H9 (cell line): ENCODE data around the gene PRDM2. TPM values are rescaled to one million over a fixed set of nuclear protein-coding genes. Genes with fewer than 3 reads are reported as not detected.

Experiments
- DNase-seq: peaks from one replicate; pipeline ENCODE4 v3.0.0-alpha.2; 2017
- H2AFZ ChIP-seq: one replicate; pipeline ENCODE4 v1.6.1; 2013; ENCODE audit warnings: mild to moderate bottlenecking, low read length, control low read depth, moderate library complexity
- H2AK5ac ChIP-seq: 2 replicates; pipeline ENCODE4 v1.6.1; 2013; ENCODE audit warnings: low read length, control low read depth, mixed read lengths; ENCODE audit not compliant: insufficient read length
- H2BK120ac ChIP-seq: one replicate; pipeline ENCODE4 v1.6.1; 2013; ENCODE audit warnings: low read depth, mild to moderate bottlenecking, low read length, control low read depth, inconsistent platforms; ENCODE audit not compliant: poor library complexity, severe bottlenecking
- H2BK12ac ChIP-seq: 2 replicates; pipeline ENCODE4 v1.6.1; 2013; ENCODE audit warnings: low read length, control low read depth, mixed read lengths, low read depth; ENCODE audit not compliant: insufficient read length
- H2BK15ac ChIP-seq: 2 replicates; pipeline ENCODE4 v1.6.1; 2013; ENCODE audit warnings: low read depth, low read length, control low read depth
- H2BK20ac ChIP-seq: one replicate; pipeline ENCODE4 v1.6.1; 2013; ENCODE audit warnings: low read depth, mild to moderate bottlenecking, low read length, control low read depth, inconsistent platforms; ENCODE audit not compliant: poor library complexity, severe bottlenecking
- H2BK5ac ChIP-seq: 2 replicates; pipeline ENCODE4 v1.6.1; 2013; ENCODE audit warnings: low read length, control low read depth, mixed read lengths; ENCODE audit not compliant: insufficient read length
- H3K14ac ChIP-seq: 2 replicates; pipeline ENCODE4 v1.6.1; 2013; ENCODE audit warnings: low read length, control low read depth; ENCODE audit not compliant: insufficient read depth
- H3K18ac ChIP-seq: 2 replicates; pipeline ENCODE4 v1.6.1; 2013; ENCODE audit warnings: low read depth, mild to moderate bottlenecking, mixed read lengths, low read length, control low read depth; ENCODE audit not compliant: insufficient read length
- H3K23ac ChIP-seq: 2 replicates; pipeline ENCODE4 v1.6.1; 2013; ENCODE audit warnings: low read length, control low read depth, mixed read lengths, low read depth; ENCODE audit not compliant: insufficient read length
- H3K23me2 ChIP-seq: 2 replicates; pipeline ENCODE4 v1.6.1; 2013; ENCODE audit warnings: low read depth, mild to moderate bottlenecking, mixed read lengths, low read length, control low read depth; ENCODE audit not compliant: insufficient read length, poor library complexity, severe bottlenecking
- H3K27ac ChIP-seq: 2 replicates; pipeline ENCODE4 v1.5.1; 2013; ENCODE audit warnings: low read length, control low read depth, mixed read lengths, low read depth; ENCODE audit not compliant: insufficient read length
- H3K27me3 ChIP-seq: 2 replicates; pipeline ENCODE4 v1.6.1; 2013; ENCODE audit warnings: low read length, control low read depth, inconsistent platforms; ENCODE audit not compliant: insufficient read depth
- H3K4ac ChIP-seq: 2 replicates; pipeline ENCODE4 v1.6.1; 2013; ENCODE audit warnings: low read depth, mild to moderate bottlenecking, control low read depth, inconsistent platforms, low read length, moderate library complexity
- H3K4me1 ChIP-seq: 2 replicates; pipeline ENCODE4 v1.6.1; 2013; ENCODE audit warnings: low read length, control low read depth, inconsistent platforms; ENCODE audit not compliant: insufficient read depth
- H3K4me2 ChIP-seq: 2 replicates; pipeline ENCODE4 v1.6.1; 2013; ENCODE audit warnings: low read length, control low read depth, mixed read lengths; ENCODE audit not compliant: insufficient read length, insufficient read depth
- H3K56ac ChIP-seq: 2 replicates; pipeline ENCODE4 v1.6.1; 2013; ENCODE audit warnings: low read depth, mild to moderate bottlenecking, mixed read lengths, low read length, control low read depth; ENCODE audit not compliant: insufficient read length
- H3K79me1 ChIP-seq: 2 replicates; pipeline ENCODE4 v1.6.1; 2013; ENCODE audit warnings: low read depth, mild to moderate bottlenecking, moderate library complexity, low read length, control low read depth, inconsistent platforms; ENCODE audit not compliant: insufficient read depth, poor library complexity, severe bottlenecking
- H3K79me2 ChIP-seq: 2 replicates; pipeline ENCODE4 v1.6.1; 2013; ENCODE audit warnings: low read length, control low read depth, inconsistent platforms; ENCODE audit not compliant: insufficient read depth
- H3K9ac ChIP-seq: 2 replicates; pipeline ENCODE4 v1.6.1; 2013; ENCODE audit warnings: low read length, control low read depth, mixed read lengths; ENCODE audit not compliant: insufficient read length; ENCODE audit errors: extremely low read depth
- H3K9me3 ChIP-seq: one replicate; pipeline ENCODE4 v1.6.1; 2013; ENCODE audit warnings: low read depth, low read length, inconsistent platforms; ENCODE audit not compliant: control insufficient read depth
- H3T11ph ChIP-seq: one replicate; pipeline ENCODE4 v1.6.1; 2013; ENCODE audit warnings: mild to moderate bottlenecking, low read length, control low read depth, inconsistent platforms
- H4K20me1 ChIP-seq: one replicate; pipeline ENCODE4 v1.6.1; 2013; ENCODE audit not compliant: control insufficient read depth, insufficient read length, insufficient read depth
- H4K5ac ChIP-seq: 2 replicates; pipeline ENCODE4 v1.6.1; 2013; ENCODE audit warnings: low read depth, mild to moderate bottlenecking, mixed read lengths, low read length, control low read depth; ENCODE audit not compliant: insufficient read length
- H4K8ac ChIP-seq: replicated peaks from 2 replicates; pipeline ENCODE4 v1.6.1; 2013; ENCODE audit warnings: low read length, control low read depth, mixed read lengths, low read depth; ENCODE audit not compliant: insufficient read length
- H4K91ac ChIP-seq: 2 replicates; pipeline ENCODE4 v1.6.1; 2013; ENCODE audit warnings: low read depth, mild to moderate bottlenecking, moderate library complexity, mixed read lengths, low read length, control low read depth; ENCODE audit not compliant: insufficient read length
- H3K27ac Mint-ChIP-seq, 3 experiments: 2 replicates in 2 of 3; 3 replicates in 1 of 3; pipeline ENCODE4 v1.8.0; 2020 to 2021; ENCODE audit warnings: mixed read lengths in 3 of 3, mild to moderate bottlenecking in 1 of 3, moderate library complexity in 1 of 3
- H3K27me3 Mint-ChIP-seq: 2 replicates; pipeline ENCODE4 v1.8.0; 2021; ENCODE audit warnings: low read depth, mild to moderate bottlenecking, moderate library complexity, mixed read lengths
- H3K36me3 Mint-ChIP-seq, 3 experiments: 2 replicates in 2 of 3; 3 replicates in 1 of 3; pipeline ENCODE4 v1.8.0; 2020 to 2021; ENCODE audit warnings: low read depth in 3 of 3, mixed read lengths in 3 of 3; ENCODE audit not compliant: insufficient read depth in 1 of 3
- H3K4me1 Mint-ChIP-seq, 2 experiments: 2 replicates each; pipeline ENCODE4 v1.8.0; 2020; ENCODE audit warnings: mixed read lengths in 2 of 2
- H3K4me3 Mint-ChIP-seq, 2 experiments: 2 replicates in 1 of 2; 3 replicates in 1 of 2; pipeline ENCODE4 v1.8.0; 2020 to 2021; ENCODE audit warnings: mild to moderate bottlenecking in 2 of 2, mixed read lengths in 2 of 2, moderate library complexity in 1 of 2
- H3K9me3 Mint-ChIP-seq, 2 experiments: 2 replicates in 1 of 2; 3 replicates in 1 of 2; pipeline ENCODE4 v1.8.0; 2020; ENCODE audit warnings: mild to moderate bottlenecking in 2 of 2, mixed read lengths in 2 of 2, moderate library complexity in 1 of 2
- WGBS: extraction: QIAGEN DNeasy Blood & Tissue Kit; methylation state at CpG from one replicate; pipeline ENCODE4 v1.1.7; 2013; ENCODE audit warnings: missing lambda C conversion rate, low lambda C conversion rate, mixed read lengths; ENCODE audit not compliant: insufficient read length; ENCODE audit errors: extremely low coverage; 5-methylcytosine and 5-hydroxymethylcytosine counted together
- total RNA-seq: library from RNA; stranded (reverse); gene quantifications from 2 replicates; pipeline ENCODE4 v1.2.1, GENCODE V29; 2021
- TF ChIP-seq, protein P1 (sequence below): fragments of 200-600 bp; sonication (generic); conservative IDR thresholded peaks from 3 replicates; pipeline ENCODE4 v1.8.0; 2021; ENCODE audit warnings: antibody characterized with exemption, mild to moderate bottlenecking

Gene PRDM2
- total RNA-seq, 1 experiment from 2014 or later = 24.5 TPM

DNA sequence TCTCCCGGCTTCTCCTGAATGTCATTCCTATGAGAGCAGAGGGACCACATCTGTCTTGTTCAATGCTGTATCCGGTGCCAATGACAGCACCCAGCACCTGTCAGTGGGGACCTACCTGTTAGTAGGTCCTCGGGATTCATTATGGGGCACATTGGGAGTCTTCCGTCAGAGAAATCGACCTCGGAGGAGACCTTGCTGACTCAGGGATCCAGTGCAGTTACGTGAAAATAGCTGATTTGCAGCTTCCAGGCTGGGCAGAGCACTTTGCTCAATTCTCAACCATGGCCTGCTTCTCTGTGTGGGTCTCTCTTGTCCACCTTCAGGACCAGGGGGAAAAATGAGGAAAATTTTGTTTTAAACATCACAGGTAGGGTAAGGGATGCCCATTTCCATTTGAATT, 130.2 kb downstream of the PRDM2 start:
- Mint-ChIP-seq H3K36me3 (no peaks in the 10 kb centered on the region; a peak in 1 of 7 replicates), H3K27me3 (peaks cover 35% of the 10 kb centered on the region), H3K4me1 (peaks cover 7 to 9% of the 10 kb centered on the region in 2 experiments), H3K27ac (no peak overlapping the region), H3K9me3 (no peaks in the 10 kb centered on the region), H3K4me3 (no peak overlapping the region)
- Histone ChIP-seq H3T11ph (no peak overlapping the region), H2AK5ac (no peak overlapping the region), H2BK120ac (no peak overlapping the region), H2BK12ac (no peak overlapping the region), H4K5ac (no peak overlapping the region), H3K14ac (no peak overlapping the region), H2BK15ac (no peak overlapping the region), H3K27ac (no peak overlapping the region), H3K23ac (no peak overlapping the region), H3K79me1 (no peaks in the 10 kb centered on the region), H3K18ac (no peak overlapping the region), H3K4ac (no peak overlapping the region), H2AFZ (no peak overlapping the region), H4K20me1 (no peaks in the 10 kb centered on the region), H3K79me2 (no peaks in the 10 kb centered on the region), H3K56ac (no peak overlapping the region), H3K23me2 (no peaks in the 10 kb centered on the region), H3K27me3 (peaks cover 3% of the 10 kb centered on the region; the same call in 1 of the 2 replicates), H3K4me2 (no peak overlapping the region), H2BK5ac (no peak overlapping the region), H3K9me3 (no peaks in the 10 kb centered on the region), H4K91ac (no peak overlapping the region), H4K8ac (no peak overlapping the region), H2BK20ac (no peak overlapping the region), H3K9ac (no peak overlapping the region), H3K4me1 (no peaks in the 10 kb centered on the region)
- DNase-seq = no peak
- TF ChIP-seq, protein P1, sequence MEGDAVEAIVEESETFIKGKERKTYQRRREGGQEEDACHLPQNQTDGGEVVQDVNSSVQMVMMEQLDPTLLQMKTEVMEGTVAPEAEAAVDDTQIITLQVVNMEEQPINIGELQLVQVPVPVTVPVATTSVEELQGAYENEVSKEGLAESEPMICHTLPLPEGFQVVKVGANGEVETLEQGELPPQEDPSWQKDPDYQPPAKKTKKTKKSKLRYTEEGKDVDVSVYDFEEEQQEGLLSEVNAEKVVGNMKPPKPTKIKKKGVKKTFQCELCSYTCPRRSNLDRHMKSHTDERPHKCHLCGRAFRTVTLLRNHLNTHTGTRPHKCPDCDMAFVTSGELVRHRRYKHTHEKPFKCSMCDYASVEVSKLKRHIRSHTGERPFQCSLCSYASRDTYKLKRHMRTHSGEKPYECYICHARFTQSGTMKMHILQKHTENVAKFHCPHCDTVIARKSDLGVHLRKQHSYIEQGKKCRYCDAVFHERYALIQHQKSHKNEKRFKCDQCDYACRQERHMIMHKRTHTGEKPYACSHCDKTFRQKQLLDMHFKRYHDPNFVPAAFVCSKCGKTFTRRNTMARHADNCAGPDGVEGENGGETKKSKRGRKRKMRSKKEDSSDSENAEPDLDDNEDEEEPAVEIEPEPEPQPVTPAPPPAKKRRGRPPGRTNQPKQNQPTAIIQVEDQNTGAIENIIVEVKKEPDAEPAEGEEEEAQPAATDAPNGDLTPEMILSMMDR = no peak
- no CpG with 5 or more reads among the region's 7 CpGs for WGBS
